B cell (primary cell): ENCODE data around the gene THRAP3. TPM values are rescaled to one million over a fixed set of nuclear protein-coding genes. Genes with fewer than 3 reads are reported as not detected.

ENCODE experiments used
- ATAC-seq: fragments of 200-7000 bp; cut with Tn5 transposase; one replicate; pipeline ENCODE4 v1.10.0; 2021; ENCODE audit warnings: low read depth, mild to moderate bottlenecking, moderate number of reproducible peaks, moderate library complexity
- CTCF ChIA-PET: fragments of 350-600 bp; sonication (Branson Sonifier 250); formaldehyde crosslinking; loops from one replicate; lab custom pipeline; 2021; ENCODE audit warnings: antibody characterized with exemption, inconsistent platforms; lab: Charles Lee
- POLR2A ChIA-PET: fragments of 350-600 bp; sonication (Branson Sonifier 250); formaldehyde crosslinking; loops from one replicate; lab custom pipeline; 2021; ENCODE audit warnings: antibody characterized with exemption; lab: Charles Lee
- DNase-seq: peaks from one replicate; pipeline ENCODE4 v3.0.0; 2013
- H2AFZ ChIP-seq: 2 replicates; pipeline ENCODE4 v1.6.1; 2012; ENCODE audit warnings: mild to moderate bottlenecking, low read depth, low read length; ENCODE audit not compliant: insufficient read depth, poor library complexity, severe bottlenecking
- H3K27ac ChIP-seq, 2 donors: 1 replicate in 1 of 2; 2 replicates in 1 of 2; pipeline ENCODE4 v1.5.1; 2012 to 2013; ENCODE audit warnings: low read length in 2 of 2, mild to moderate bottlenecking in 2 of 2, moderate library complexity in 1 of 2
- H3K27me3 ChIP-seq, 4 experiments: fragments of 200-600 bp in 1 of 4; sonication (generic) in 1 of 4; replicated peaks in 1 of 4; 1 replicate in 2 of 4; 2 replicates in 2 of 4; pipeline versions ENCODE4 v1.6.1 to v1.7.0; 2013 to 2016; ENCODE audit warnings: low read length in 3 of 4, mild to moderate bottlenecking in 2 of 4, mixed read lengths in 1 of 4, moderate library complexity in 1 of 4; ENCODE audit not compliant: insufficient read depth in 4 of 4, control insufficient read depth in 3 of 4; ENCODE audit errors: control extremely low read depth in 1 of 4
- H3K36me3 ChIP-seq, 2 experiments: replicated peaks in 1 of 2; 1 replicate in 1 of 2; 2 replicates in 1 of 2; pipeline versions ENCODE4 v1.6.1 to v1.7.1; 2013; ENCODE audit warnings: low read length in 1 of 2; ENCODE audit not compliant: insufficient read depth in 2 of 2, control insufficient read depth in 1 of 2; ENCODE audit errors: control extremely low read depth in 1 of 2, extremely low read depth in 1 of 2
- H3K4me1 ChIP-seq, 2 donors: fragments of 200-600 bp in 1 of 2; sonication (generic) in 1 of 2; 1 replicate in 1 of 2; 2 replicates in 1 of 2; pipeline versions ENCODE4 v1.5.1 to v1.6.1; 2013 to 2017; ENCODE audit warnings: low read length in 2 of 2; ENCODE audit not compliant: control insufficient read depth in 2 of 2, insufficient read depth in 2 of 2
- H3K4me2 ChIP-seq: replicated peaks from 2 replicates; pipeline ENCODE3; 2012; ENCODE audit warnings: mild to moderate bottlenecking, low read depth, low read length; ENCODE audit not compliant: poor library complexity, severe bottlenecking
- H3K4me3 ChIP-seq, 5 experiments: fragments of 200-600 bp in 1 of 5; sonication (generic) in 1 of 5; 1 replicate in 3 of 5; 2 replicates in 2 of 5; pipeline versions ENCODE4 v1.5.1 to v1.7.0; 2011 to 2016; ENCODE audit warnings: low read length in 4 of 5, mild to moderate bottlenecking in 4 of 5, low read depth in 2 of 5, control low read depth in 1 of 5, moderate library complexity in 1 of 5; ENCODE audit not compliant: insufficient read depth in 1 of 5; ENCODE audit errors: control extremely low read depth in 1 of 5, extremely low read depth in 1 of 5
- H3K79me2 ChIP-seq: fragments of 200-600 bp; sonication (generic); one replicate; pipeline ENCODE4 v1.6.0; 2016; ENCODE audit warnings: low read length; ENCODE audit not compliant: control insufficient read depth, insufficient read depth
- H3K9ac ChIP-seq: fragments of 200-600 bp; sonication (generic); 2 replicates; pipeline ENCODE4 v1.6.1; 2017; ENCODE audit warnings: mild to moderate bottlenecking, low read length, moderate library complexity
- H3K9me3 ChIP-seq, 3 donors: one replicate each; pipeline versions ENCODE4 v1.6.1 to v1.7.1; 2013; ENCODE audit warnings: low read length in 2 of 3; ENCODE audit not compliant: control insufficient read depth in 2 of 3, insufficient read depth in 1 of 3; ENCODE audit errors: control extremely low read depth in 1 of 3
- H4K20me1 ChIP-seq: 2 replicates; pipeline ENCODE4 v1.6.0; 2012; ENCODE audit warnings: mild to moderate bottlenecking, low read length; ENCODE audit not compliant: insufficient read depth, control insufficient read depth, poor library complexity, severe bottlenecking
- H3K27ac Mint-ChIP-seq: one replicate; pipeline ENCODE4 v1.8.0; 2021; ENCODE audit warnings: mixed read lengths
- H3K27me3 Mint-ChIP-seq: one replicate; pipeline ENCODE4 v1.8.0; 2021; ENCODE audit warnings: mixed read lengths
- H3K4me1 Mint-ChIP-seq: one replicate; pipeline ENCODE4 v1.8.0; 2021; ENCODE audit warnings: mixed read lengths
- H3K4me3 Mint-ChIP-seq: one replicate; pipeline ENCODE4 v1.8.0; 2021; ENCODE audit warnings: mixed read lengths
- H3K9me3 Mint-ChIP-seq: one replicate; pipeline ENCODE4 v1.8.0; 2022; ENCODE audit warnings: mixed read lengths; ENCODE audit not compliant: insufficient read depth
- CTCF ChIP-seq: fragments of 200-600 bp; IDR thresholded peaks from one replicate; pipeline ENCODE4 v1.8.0; 2022; ENCODE audit warnings: antibody characterized with exemption, mild to moderate bottlenecking
- EZH2 ChIP-seq: IDR thresholded peaks from 2 replicates; pipeline ENCODE4 v1.6.1; 2012; ENCODE audit warnings: borderline replicate concordance, low read depth, mild to moderate bottlenecking, moderate library complexity, low read length; ENCODE audit not compliant: insufficient read depth, poor library complexity, severe bottlenecking
- WGBS: methylation state at CpG from one replicate; pipeline ENCODE4 v1.1.5; 2013; ENCODE audit warnings: missing lambda C conversion rate; ENCODE audit not compliant: insufficient coverage; 5-methylcytosine and 5-hydroxymethylcytosine counted together
- intact Hi-C: fragments of 100-400 bp; cut with micrococcal nuclease; formaldehyde crosslinking; loops from one replicate; pipeline ENCODE4 v1.10.0; 2022
- polyA plus RNA-seq: library from polyadenylated mRNA; depleted of rRNA; stranded (reverse); fragments of >200 nt; gene quantifications from 2 replicates; pipeline ENCODE4 v1.2.3, GENCODE V29; 2012
- total RNA-seq, 2 donors: library from RNA; stranded (reverse); fragments of 120-200 nt in 1 of 2; gene quantifications; 1 replicate in 1 of 2; 2 replicates in 1 of 2; pipeline versions ENCODE4 v1.2.3 to v1.2.4, GENCODE V29; 2013 to 2022

THRAP3 gene
- total and polyA plus RNA-seq, 2 donors (not counting 1 experiment from before 2014, with no cell fraction given), result 64.1 to 153 TPM

- no peak overlapping the region for H3K9ac ChIP-seq
- no peak overlapping the region for H2AFZ ChIP-seq
- H4K20me1 ChIP-seq, result no peaks in the 10 kb centered on the region
- no peaks in the 10 kb centered on the region for H3K27me3 ChIP-seq
- Mint-ChIP-seq H3K27ac (no peak overlapping the region), H3K27me3 (no peaks in the 10 kb centered on the region), H3K9me3 (no peaks in the 10 kb centered on the region), H3K4me1 (no peaks in the 10 kb centered on the region), H3K4me3 (no peak overlapping the region)
- DNase-seq (no peak), ATAC-seq (no peak)
- H3K4me3 ChIP-seq, result no peak overlapping the region
- H3K9me3 ChIP-seq, result no peaks in the 10 kb centered on the region
- no peaks in the 10 kb centered on the region for H3K4me1 ChIP-seq
- no peak overlapping the region for H3K4me2 ChIP-seq
- no peak for TF ChIP-seq EZH2
- TF ChIP-seq CTCF, result no peak
- peaks cover 3 to 24% of the 10 kb centered on the region in 2 experiments for H3K36me3 ChIP-seq
- CTCF ChIA-PET, result interaction anchor here (0.8 to 2.3 kb wide), 3 partner anchors 13 to 103 kb away, joined by 3 to 16 read pairs (median 9); partner anchors contain the start of gene TRAPPC3
- no peak overlapping the region for H3K27ac ChIP-seq
- WGBS, result no CpG with 5 or more reads among the region's 2 CpGs
- no peaks in the 10 kb centered on the region for H3K79me2 ChIP-seq
- intact Hi-C loops, result no loop called here
- POLR2A ChIA-PET, result no interaction called here
Observed at GRCh38 chr1:36182734-36183133, 41.5 kb upstream of the THRAP3 start.

- Mint-ChIP-seq H3K4me1 (peaks cover 3% of the 10 kb centered on the region), H3K4me3 (no peak overlapping the region), H3K27me3 (no peaks in the 10 kb centered on the region), H3K27ac (no peak overlapping the region), H3K9me3 (no peaks in the 10 kb centered on the region)
- Histone ChIP-seq H3K27me3 (no peaks in the 10 kb centered on the region), H4K20me1 (no peaks in the 10 kb centered on the region), H3K4me3 (no peak overlapping the region), H3K79me2 (no peaks in the 10 kb centered on the region), H3K9me3 (no peaks in the 10 kb centered on the region), H3K9ac (no peak overlapping the region), H3K27ac (no peak overlapping the region), H3K4me2 (no peak overlapping the region), H2AFZ (no peak overlapping the region), H3K36me3 (peaks cover 3 to 22% of the 10 kb centered on the region in 2 experiments), H3K4me1 (peaks cover 0 to 4% of the 10 kb centered on the region in 2 donors)
- CTCF ChIA-PET, result interaction anchor here (0.8 to 2.3 kb wide), 4 partner anchors 12 to 102 kb away, joined by 3 to 16 read pairs (median 6); partner anchors contain the start of gene TRAPPC3
- no peak for ATAC-seq
- POLR2A ChIA-PET, result no interaction called here
- intact Hi-C loops, result no loop called here
- no peak for DNase-seq
- TF ChIP-seq EZH2 (no peak), CTCF (no peak)
- 100% methylated on average over 2 of the region's 2 CpGs for whole genome bisulfite sequencing
Observed at GRCh38 chr1:36183309-36183856, 40.9 kb upstream of the THRAP3 start.
